Measurements from ENCODE around the gene PTPRN2.

Gene PTPRN2

GRCh38 chr7:157811946-157812345, 775.7 kb downstream of the PTPRN2 start:
- DNase-seq, result no peak

- DNase-seq, result no peak
Observed at GRCh38 chr7:157809863-157810851, 777.5 kb downstream of the PTPRN2 start.

DNA sequence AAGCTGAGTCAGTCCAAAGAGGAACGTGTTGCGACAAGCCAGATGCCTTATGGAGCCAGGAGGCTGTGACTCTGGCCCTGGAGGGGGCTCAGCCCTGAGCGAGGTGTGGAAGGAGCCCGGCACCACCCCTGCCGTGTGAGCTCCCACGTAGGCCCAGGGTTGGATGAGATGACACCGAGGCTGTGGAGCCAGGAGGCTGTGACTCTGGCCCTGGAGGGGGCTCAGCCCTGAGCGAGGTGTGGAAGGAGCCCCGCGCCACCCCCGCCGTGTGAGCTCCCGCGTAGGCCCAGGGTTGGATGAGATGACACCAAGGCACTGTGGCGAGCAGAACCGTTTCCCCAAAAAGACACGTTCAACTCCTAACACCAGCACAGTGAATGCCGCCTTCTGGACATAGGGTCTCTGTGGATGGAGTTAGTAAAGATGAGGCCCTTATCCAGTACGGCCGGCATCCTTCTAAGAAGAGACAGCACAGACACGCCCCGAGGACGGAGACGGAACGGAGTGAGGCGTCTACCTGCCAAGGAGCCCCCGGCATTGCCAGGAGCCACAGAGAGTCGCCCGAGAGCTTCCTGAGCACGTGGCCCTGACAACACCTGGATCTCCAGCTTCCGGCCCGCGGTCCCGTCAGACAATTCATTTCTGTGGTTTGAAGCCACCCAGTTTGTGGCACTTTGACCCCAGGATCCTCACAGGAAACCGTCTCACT, 778.3 kb downstream of the PTPRN2 start:
- no peak for DNase-seq

DNA sequence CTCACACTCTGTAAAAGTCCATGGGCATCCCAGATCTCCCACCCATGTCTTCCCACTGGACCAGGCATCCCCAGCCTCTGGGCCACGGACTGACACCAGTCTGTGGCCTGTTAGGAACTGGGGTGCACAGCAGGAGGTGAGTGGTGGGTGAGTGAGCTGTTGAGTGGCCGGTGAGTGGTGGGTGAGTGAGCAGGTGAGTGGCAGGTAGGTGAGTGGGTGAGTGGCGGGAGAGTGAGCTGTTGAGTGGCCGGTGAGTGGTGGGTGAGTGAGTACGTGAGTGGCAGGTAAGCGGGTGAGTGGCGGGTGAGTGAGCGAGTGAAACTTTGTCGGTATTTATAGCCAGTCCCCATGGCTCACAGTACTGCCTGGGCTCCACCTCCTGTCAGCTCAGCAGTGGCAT, 779.6 kb downstream of the PTPRN2 start:
- DNase-seq, result no peak

GRCh38 chr7:157807510-157807909, 780.1 kb downstream of the PTPRN2 start:
- no peak for DNase-seq

- DNase-seq, result no peak
Observed at GRCh38 chr7:157806711-157807110, 780.9 kb downstream of the PTPRN2 start.

DNA sequence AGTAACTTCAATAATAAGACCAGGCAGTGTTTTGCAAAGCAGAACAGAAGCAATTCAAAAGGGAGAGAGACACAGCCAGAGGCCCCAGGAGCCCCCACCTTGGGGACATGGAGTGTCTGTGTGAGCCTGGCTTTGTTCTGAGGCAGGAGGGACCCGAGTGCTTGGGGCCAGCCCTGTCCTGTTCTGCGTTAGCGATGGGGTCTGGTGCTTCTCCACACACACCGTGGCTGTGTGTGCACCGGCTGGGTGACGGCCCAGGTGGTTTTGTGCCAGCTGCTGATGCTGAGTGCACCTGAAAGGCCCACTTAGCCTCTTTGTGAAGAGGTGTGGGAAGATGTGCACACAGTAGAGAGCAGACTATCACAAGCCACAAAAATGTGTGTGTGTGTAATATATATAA, 781.9 kb downstream of the PTPRN2 start:
- no peak for DNase-seq

DNA sequence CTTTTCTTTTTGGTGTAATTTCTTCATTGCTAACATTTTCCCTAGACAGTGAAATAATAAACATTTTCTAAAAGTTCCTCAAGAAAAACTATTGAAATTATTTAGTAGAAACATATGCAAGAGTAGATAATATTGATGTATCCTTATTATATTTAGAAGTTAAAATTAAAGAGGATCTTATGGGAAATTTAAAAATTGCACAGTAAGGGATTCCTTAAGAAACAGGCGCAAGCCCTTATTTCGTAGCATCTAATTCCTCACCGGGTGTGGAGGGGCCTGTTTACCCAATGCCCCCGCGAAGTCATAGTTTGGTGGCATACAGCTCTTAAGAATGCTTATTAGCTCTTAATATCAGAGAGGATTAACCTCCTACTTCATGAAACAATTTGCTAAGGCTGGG, 783.7 kb downstream of the PTPRN2 start:
- no peak for DNase-seq

DNA sequence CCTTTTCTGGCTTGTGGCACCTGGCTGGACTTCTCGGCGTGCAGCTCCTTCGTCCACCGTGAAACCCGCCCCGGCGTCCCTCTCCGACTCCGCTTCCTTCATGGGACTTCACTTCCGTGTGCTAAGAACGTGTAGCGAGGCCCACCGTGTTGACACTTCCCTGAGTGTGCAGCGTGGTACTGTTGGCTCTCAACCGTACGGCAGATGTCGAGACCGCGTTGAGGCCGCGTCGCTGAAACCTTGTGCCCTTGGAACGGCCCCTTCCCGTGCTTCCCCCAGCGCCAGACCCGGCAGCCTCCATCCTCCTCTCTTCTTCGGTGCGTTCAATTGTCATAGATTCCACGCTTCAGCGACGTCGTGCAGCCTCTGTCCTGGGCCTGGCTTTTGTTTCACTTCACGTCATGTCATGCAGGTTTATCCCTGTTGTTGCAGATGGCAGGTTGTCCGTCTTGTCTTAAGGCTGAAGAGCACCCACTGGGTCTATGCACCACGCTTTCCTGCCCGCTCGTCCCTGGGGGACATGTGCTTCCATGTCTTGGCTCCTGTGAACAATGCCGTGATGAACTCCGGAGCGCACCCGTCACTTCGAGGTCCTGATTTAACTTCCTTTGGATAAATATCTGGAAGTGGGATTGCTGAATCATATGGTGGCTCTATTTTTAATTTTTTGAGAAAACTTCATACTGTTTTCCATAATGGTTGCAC, 785.5 kb downstream of the PTPRN2 start:
- no peak for DNase-seq

DNA sequence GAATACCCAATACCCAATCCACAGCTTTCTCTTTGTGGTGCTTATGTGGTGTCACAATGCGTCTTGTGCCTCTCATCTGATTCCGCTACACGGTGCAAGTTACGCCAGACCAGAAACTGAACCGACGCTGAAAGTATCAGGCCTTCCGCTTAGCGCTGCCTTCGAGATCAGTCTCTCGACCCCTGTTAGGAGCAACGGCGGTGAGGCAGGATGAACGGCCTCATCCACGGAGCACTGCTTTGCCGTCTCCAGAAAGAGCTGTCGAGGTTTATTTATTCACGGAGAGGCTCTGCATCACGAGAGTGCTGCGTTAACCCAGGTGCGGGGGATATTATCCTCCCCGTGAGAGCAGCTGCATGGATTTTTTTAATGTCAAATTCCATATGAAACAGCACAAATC, 786.5 kb downstream of the PTPRN2 start:
- DNase-seq, result no peak

DNA sequence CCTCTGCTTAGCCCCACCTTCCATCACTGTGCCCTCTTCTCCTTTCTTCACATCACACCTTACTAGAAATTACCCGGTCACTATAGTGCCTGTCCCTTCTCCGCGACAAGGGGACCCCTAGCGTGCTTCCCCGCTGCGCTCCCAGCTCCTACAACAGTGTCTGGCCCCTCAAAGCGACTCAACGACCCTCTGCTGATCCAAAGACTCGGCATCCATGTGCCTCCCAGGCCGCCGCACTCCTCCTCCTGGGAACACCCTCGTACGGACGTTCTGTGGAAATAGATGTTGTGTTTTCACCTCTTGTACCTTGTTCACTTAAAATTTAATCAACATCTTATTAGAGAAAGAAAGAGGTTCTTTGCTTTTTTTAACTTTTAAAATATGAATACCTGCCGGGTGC, 787.3 kb downstream of the PTPRN2 start:
- DNase-seq, result no peak

GRCh38 chr7:157799076-157799685, 788.4 kb downstream of the PTPRN2 start:
- no peak for DNase-seq

GRCh38 chr7:157797361-157797760, 790.3 kb downstream of the PTPRN2 start:
- DNase-seq, result no peak

- no peak for DNase-seq
Observed at GRCh38 chr7:157796846-157797245, 790.8 kb downstream of the PTPRN2 start.

GRCh38 chr7:157795643-157796042, 792.0 kb downstream of the PTPRN2 start:
- DNase-seq, result no peak

- DNase-seq, result no peak
Observed at GRCh38 chr7:157795199-157795598, 792.4 kb downstream of the PTPRN2 start.

DNA sequence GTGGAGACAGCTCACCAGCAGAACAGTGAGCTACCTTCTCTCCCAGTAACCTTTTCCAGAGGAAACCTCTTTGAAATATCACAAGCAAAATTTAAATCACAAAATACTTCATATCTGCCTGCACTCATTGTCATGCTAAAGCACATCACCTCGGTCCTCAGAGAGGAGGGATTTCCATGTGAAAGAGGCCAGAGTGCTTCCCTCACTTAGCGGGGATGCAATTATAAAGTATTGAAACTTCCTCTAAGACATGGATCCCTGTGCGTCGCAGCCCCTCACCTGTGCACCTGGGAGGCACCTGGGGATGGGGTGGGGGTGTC, 792.9 kb downstream of the PTPRN2 start:
- no peak for DNase-seq

- no peak for DNase-seq
Observed at GRCh38 chr7:157793973-157794745, 793.5 kb downstream of the PTPRN2 start.

- no peak for DNase-seq
Observed at GRCh38 chr7:157793087-157793353, 794.6 kb downstream of the PTPRN2 start.

DNA sequence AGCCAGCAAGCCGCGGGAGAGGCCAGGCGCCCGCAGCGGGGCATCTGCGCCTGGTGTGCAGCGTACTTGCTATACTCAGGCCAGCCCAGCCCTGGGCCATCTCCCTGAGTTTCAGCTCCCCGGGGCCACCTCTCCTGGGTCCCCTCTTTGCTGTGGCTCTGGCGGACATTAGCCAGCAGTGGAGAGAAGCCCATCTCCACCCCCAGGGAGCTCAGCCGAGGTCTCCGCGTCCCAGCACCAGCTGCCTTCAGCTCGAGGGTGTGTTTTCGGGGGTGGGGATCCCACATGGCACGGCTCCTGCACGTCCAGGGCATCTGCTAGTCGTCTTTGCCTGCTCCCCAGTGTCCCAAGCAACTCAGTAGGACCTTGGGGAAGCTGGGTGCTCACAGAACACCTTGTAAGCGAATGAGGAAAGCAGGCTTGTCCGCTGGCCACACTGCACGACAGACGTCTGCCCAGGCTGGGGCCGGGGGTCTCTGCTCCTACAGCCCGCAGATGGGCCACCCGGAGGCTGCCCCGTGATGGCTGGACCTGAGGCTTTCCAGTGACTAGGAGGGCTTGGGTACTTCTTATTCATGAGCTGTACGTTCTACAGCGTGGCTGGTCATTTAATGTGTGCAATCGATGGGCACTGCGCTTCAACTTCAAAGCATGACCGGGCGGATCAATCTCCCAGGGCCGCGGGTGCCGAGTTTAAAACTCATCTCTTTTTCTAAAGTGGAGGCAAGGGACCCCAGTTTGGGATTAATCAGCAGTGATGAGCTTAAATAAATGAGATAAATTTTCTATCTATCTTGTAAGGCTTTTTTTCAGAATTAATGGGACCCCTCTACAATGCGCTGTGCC, 795.2 kb downstream of the PTPRN2 start:
- no peak for DNase-seq

DNA sequence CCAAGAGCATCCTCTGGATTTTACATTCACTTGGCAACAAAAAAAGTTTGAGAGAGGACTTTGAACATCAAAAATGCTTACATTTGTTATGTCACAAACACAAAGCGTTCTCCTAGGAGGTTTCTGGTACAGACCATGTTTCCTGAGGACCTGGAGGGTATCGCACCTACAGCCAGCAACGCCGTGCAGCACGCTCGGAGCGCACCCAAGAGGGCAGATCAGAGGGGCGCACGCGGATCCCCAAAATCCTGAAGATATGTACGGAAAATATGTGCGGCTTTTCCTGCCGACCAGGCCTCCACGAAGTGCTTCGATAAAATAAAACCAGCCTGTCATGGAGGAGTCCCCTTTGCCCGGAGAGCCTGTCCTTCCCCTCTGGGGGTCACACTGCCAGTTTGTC, 796.0 kb downstream of the PTPRN2 start:
- no peak for DNase-seq

DNA sequence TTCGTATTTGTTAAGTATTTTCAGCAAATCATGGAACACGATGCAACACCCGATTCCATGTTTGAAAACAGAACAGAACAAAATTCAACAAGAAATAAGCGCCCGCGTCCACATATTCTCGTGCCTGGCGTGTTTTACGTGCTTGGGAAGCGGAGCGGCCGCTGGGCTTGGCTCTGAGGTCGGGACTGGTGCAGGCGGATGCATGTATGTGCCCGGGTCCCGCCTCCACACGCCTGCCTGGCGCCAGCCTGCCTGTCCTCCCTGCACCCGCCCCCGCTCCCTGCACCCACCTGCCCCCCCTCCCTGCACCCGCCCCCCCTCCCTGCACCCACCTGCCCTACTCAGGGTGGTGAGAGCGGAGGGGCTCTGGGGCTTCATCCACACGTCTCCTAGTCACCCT, 796.4 kb downstream of the PTPRN2 start:
- DNase-seq, result no peak

Measured in stimulated activated CD4-positive, alpha-beta T cell treated with anti-CD3 and anti-CD28 coated beads, Interleukin-15, amount 100 ng/mL, for 24 hours (primary cell).